K562 (cell line): ENCODE measurements around the gene NECTIN2. TPM values are rescaled to one million over a fixed set of nuclear protein-coding genes. Genes with fewer than 3 reads are reported as not detected.

Experiments
- ATAC-seq: fragments of 200-7000 bp; cut with Tn5 transposase; 3 replicates; pipeline ENCODE4 v1.9.1; 2020; ENCODE audit warnings: moderate library complexity
- BruUV-seq: library from RNA; stranded (reverse); fragments of 400-500 nt; replicated peaks from 2 replicates; lab custom pipeline; 2021; lab: Mats Ljungman, UMichigan
- CTCF ChIA-PET: fragments of 300-600 bp; formaldehyde crosslinking; extraction: SDS; loops from one replicate; lab custom pipeline; 2021; ENCODE audit warnings: low intra/inter-chr PET ratio; lab: Yijun Ruan, JAX
- POLR2A ChIA-PET: fragments of 300-600, 350-650 bp; sonication (Branson Sonifier 250); formaldehyde crosslinking; extraction: SDS; loops from one replicate; lab custom pipeline; 2021; ENCODE audit warnings: antibody characterized with exemption, inconsistent platforms; lab: Yijun Ruan, JAX
- DNase-seq, 4 experiments: peaks; one replicate each; pipeline versions ENCODE4 v3.0.0 to v3.0.0-alpha.2; 2011 to 2018; ENCODE audit warnings: low spot score in 3 of 4, mixed read lengths in 3 of 4; ENCODE audit errors: extremely low read depth in 1 of 4
- FAIRE-seq: peaks from 2 replicates; lab custom pipeline; 2011; peaks lifted over from hg19 to GRCh38; lab: Jason Lieb, UNC
- H2AFZ ChIP-seq: 2 replicates; pipeline ENCODE4 v1.6.0; 2011; ENCODE audit warnings: low read depth, low read length, control low read depth, inconsistent platforms
- H3K27ac ChIP-seq: fragments of 200-600 bp; 3 replicates; pipeline ENCODE4 v1.8.0; 2011; ENCODE audit warnings: low read depth, mild to moderate bottlenecking, control low read depth, inconsistent platforms, low read length, moderate library complexity, mixed read lengths; ENCODE audit errors: extremely low read depth
- H3K27me3 ChIP-seq, 2 experiments: fragments of 300-600 bp in 1 of 2; 2 replicates in 1 of 2; 3 replicates in 1 of 2; pipeline versions ENCODE4 v1.6.0 to v1.8.0; 2011; ENCODE audit warnings: inconsistent platforms in 2 of 2, low read length in 2 of 2, mild to moderate bottlenecking in 1 of 2, mixed read lengths in 1 of 2, moderate library complexity in 1 of 2; ENCODE audit not compliant: control insufficient read depth in 2 of 2, insufficient read depth in 2 of 2
- H3K36me3 ChIP-seq: fragments of 300-600 bp; 3 replicates; pipeline ENCODE4 v1.8.0; 2011; ENCODE audit warnings: mild to moderate bottlenecking, low read length, inconsistent platforms; ENCODE audit not compliant: control insufficient read depth, insufficient read depth
- H3K4me1 ChIP-seq, 2 experiments: fragments of 200-600 bp in 1 of 2; replicated peaks in 1 of 2; 2 replicates in 1 of 2; 3 replicates in 1 of 2; pipeline versions ENCODE4 v1.5.1 to v1.8.0; 2011; ENCODE audit warnings: inconsistent platforms in 2 of 2, low read length in 2 of 2, mild to moderate bottlenecking in 1 of 2, mixed read lengths in 1 of 2, moderate library complexity in 1 of 2; ENCODE audit not compliant: control insufficient read depth in 2 of 2, insufficient read depth in 2 of 2
- H3K4me2 ChIP-seq: 2 replicates; pipeline ENCODE4 v1.6.1; 2011; ENCODE audit warnings: low read length, control low read depth, inconsistent platforms, mixed read lengths; ENCODE audit not compliant: insufficient read depth
- H3K4me3 ChIP-seq: fragments of 200-600 bp; sonication (generic), shearing (Covaris generic); 2 replicates; pipeline ENCODE4 v1.5.1; 2016; ENCODE audit warnings: control low read depth, inconsistent platforms
- H3K79me2 ChIP-seq: fragments of 200-600 bp; 3 replicates; pipeline ENCODE4 v1.8.0; 2011; ENCODE audit warnings: low read length, inconsistent platforms; ENCODE audit not compliant: control insufficient read depth, insufficient read depth
- H3K9ac ChIP-seq, 2 experiments: 2 replicates each; pipeline versions ENCODE4 v1.6.0 to v1.6.1; 2011; ENCODE audit warnings: low read depth in 2 of 2, low read length in 2 of 2, control low read depth in 1 of 2, inconsistent platforms in 1 of 2, mild to moderate bottlenecking in 1 of 2, mixed read lengths in 1 of 2; ENCODE audit not compliant: insufficient read depth in 1 of 2
- H3K9me1 ChIP-seq: one replicate; pipeline ENCODE4 v1.6.0; 2011; ENCODE audit warnings: inconsistent platforms, mild to moderate bottlenecking, low read length, moderate library complexity; ENCODE audit not compliant: control insufficient read depth, insufficient read depth
- H3K9me3 ChIP-seq: replicated peaks from 2 replicates; pipeline ENCODE4 v1.5.1; 2011; ENCODE audit warnings: low read depth, low read length, inconsistent platforms; ENCODE audit not compliant: control insufficient read depth, insufficient read depth
- H4K20me1 ChIP-seq: replicated peaks from 2 replicates; pipeline ENCODE4 v1.6.1; 2011; ENCODE audit warnings: low read length, inconsistent platforms, mixed read lengths; ENCODE audit not compliant: control insufficient read depth, insufficient read depth
- ARNT ChIP-seq, 2 experiments: fragments of 450-650 bp; IDR thresholded peaks; 2 replicates each; pipeline ENCODE4 v1.6.1; 2016; ENCODE audit warnings: mild to moderate bottlenecking in 1 of 2
- BRF1 ChIP-seq: IDR thresholded peaks from 3 replicates; pipeline ENCODE4 v1.6.1; 2011; ENCODE audit warnings: borderline replicate concordance, mild to moderate bottlenecking; ENCODE audit not compliant: insufficient read length; ENCODE audit errors: extremely low read depth
- CBFA2T2 ChIP-seq: fragments of 450-650 bp; conservative IDR thresholded peaks from 2 replicates; pipeline ENCODE4 v1.6.1; 2017; ENCODE audit warnings: mild to moderate bottlenecking
- CBX3 ChIP-seq, 2 experiments: IDR thresholded peaks; 1 replicate in 1 of 2; 2 replicates in 1 of 2; pipeline ENCODE4 v1.6.1; 2012; ENCODE audit warnings: inconsistent platforms in 2 of 2, low read length in 2 of 2, borderline replicate concordance in 1 of 2, control low read depth in 1 of 2
- FIP1L1 ChIP-seq: fragments of 200-400 bp; formaldehyde crosslinking; IDR thresholded peaks from 2 replicates; pipeline ENCODE4 v1.6.1; 2018; ENCODE audit warnings: mild to moderate bottlenecking, low read depth, low read length; ENCODE audit not compliant: poor library complexity, severe bottlenecking
- FOS ChIP-seq: IDR thresholded peaks from 3 replicates; pipeline ENCODE4 v1.6.1; 2011; ENCODE audit not compliant: insufficient read length; ENCODE audit errors: extremely low read depth
- FOXK2 ChIP-seq, 2 experiments: fragments of 450-650 bp; IDR thresholded peaks in 1 of 2; conservative IDR thresholded peaks in 1 of 2; 2 replicates each; pipeline ENCODE4 v1.6.1; 2016; ENCODE audit warnings: low read depth in 2 of 2, mild to moderate bottlenecking in 1 of 2
- GTF3C2 ChIP-seq: IDR thresholded peaks from 3 replicates; pipeline ENCODE4 v1.6.1; 2011; ENCODE audit warnings: borderline replicate concordance, mild to moderate bottlenecking, moderate library complexity; ENCODE audit not compliant: insufficient read length; ENCODE audit errors: extremely low read depth
- JUND ChIP-seq, 2 experiments: IDR thresholded peaks; 2 replicates in 1 of 2; 3 replicates in 1 of 2; pipeline ENCODE4 v1.6.1; 2011; ENCODE audit warnings: borderline replicate concordance in 2 of 2, low read depth in 2 of 2, low read length in 2 of 2, improper control_type of control experiment in 1 of 2, missing biosample characterization in 1 of 2, missing genetic modification characterization in 1 of 2, missing genetic modification reagents in 1 of 2
- MTF1 ChIP-seq: fragments of 250-450 bp; sonication (Bioruptor Pico); IDR thresholded peaks from 2 replicates; pipeline ENCODE4 v1.9.0; 2021; ENCODE audit warnings: moderate library complexity, mild to moderate bottlenecking, inconsistent platforms, borderline replicate concordance
- POLR2AphosphoS5 ChIP-seq: IDR thresholded peaks from 2 replicates; pipeline ENCODE4 v1.6.1; 2011; ENCODE audit warnings: mild to moderate bottlenecking, low read depth, low read length, moderate library complexity; ENCODE audit not compliant: control insufficient read depth, insufficient read depth
- SETDB1 ChIP-seq: IDR thresholded peaks from one replicate; pipeline ENCODE4 v1.6.1; 2012; ENCODE audit warnings: low read length, control low read depth, inconsistent platforms
- SMARCA5 ChIP-seq: fragments of 450-650 bp; IDR thresholded peaks from 2 replicates; pipeline ENCODE4 v1.6.1; 2016
- U2AF2 ChIP-seq: fragments of 200-400 bp; formaldehyde crosslinking; optimal IDR thresholded peaks from 2 replicates; pipeline ENCODE3; 2017; ENCODE audit warnings: low read depth, mild to moderate bottlenecking, low read length
- XRCC5 ChIP-seq: fragments of 200-400 bp; formaldehyde crosslinking; IDR thresholded peaks from 2 replicates; pipeline ENCODE4 v1.6.1; 2017; ENCODE audit warnings: low read depth, mild to moderate bottlenecking, low read length
- ZBTB2 ChIP-seq: fragments of 450-650 bp; IDR thresholded peaks from 2 replicates; pipeline ENCODE4 v1.6.1; 2016; ENCODE audit warnings: antibody characterized with exemption
- ZNF143 ChIP-seq: sonication (generic); formaldehyde crosslinking; IDR thresholded peaks from 2 replicates; pipeline ENCODE4 v1.9.0; 2022; ENCODE audit warnings: mild to moderate bottlenecking, missing genetic modification reagents
- ZNF586 ChIP-seq: fragments of 450-650 bp; formaldehyde crosslinking; conservative IDR thresholded peaks from 2 replicates; pipeline ENCODE4 v1.4.0; 2020; ENCODE audit warnings: mild to moderate bottlenecking, moderate library complexity
- WGBS: fragments of 100-300 bp; shearing (Covaris generic); methylation state at CpG from one replicate; pipeline ENCODE4 v1.1.6; 2016; ENCODE audit warnings: low coverage, mixed read lengths; ENCODE audit not compliant: insufficient coverage; ENCODE audit errors: missing lambda C conversion rate; 5-methylcytosine and 5-hydroxymethylcytosine counted together
- in situ Hi-C: fragments of 300-500 bp; cut with MboI; formaldehyde crosslinking; loops from 4 replicates; pipeline ENCODE4 v1.15.0; 2018; ENCODE audit warnings: inconsistent platforms, mixed read lengths
- intact Hi-C: fragments of 100-400 bp; cut with micrococcal nuclease; formaldehyde crosslinking; loops from 2 replicates; pipeline ENCODE4 v1.14.2; 2022
- polyA plus RNA-seq, 8 experiments: library from polyadenylated mRNA; depleted of rRNA in 4 of 8; stranded (reverse) in 5 of 8; unstranded in 3 of 8; fragments of >200 nt; fragmentation: Nextera tagmentation in 2 of 8; fragmentation: Illumina TruSeq in 1 of 8; extraction: Ambion mirVana in 2 of 8; extraction: Trizol in 1 of 8; gene quantifications; 2 replicates each; pipeline versions ENCODE4 v1.2.1 to v1.2.3, GENCODE V29; 2011 to 2014; ENCODE audit warnings: inconsistent platforms in 1 of 8, missing spikeins in 1 of 8
- total RNA-seq, 7 experiments: library from RNA; depleted of rRNA in 6 of 7; stranded (reverse); fragments of >200 nt in 6 of 7; fragmentation: Illumina TruSeq in 2 of 7; extraction: Trizol in 2 of 7; gene quantifications; 2 replicates each; pipeline versions ENCODE4 v1.2.1 to v1.2.3, GENCODE V29; 2011 to 2021; ENCODE audit warnings: low replicate concordance in 1 of 7

NECTIN2 gene
- total and polyA plus RNA-seq, 9 of the 15 experiments (the other 6 are each of a cell fraction or from before 2014, with no cell fraction given), result 3.9 to 94.9 (median 34.9) TPM

DNA sequence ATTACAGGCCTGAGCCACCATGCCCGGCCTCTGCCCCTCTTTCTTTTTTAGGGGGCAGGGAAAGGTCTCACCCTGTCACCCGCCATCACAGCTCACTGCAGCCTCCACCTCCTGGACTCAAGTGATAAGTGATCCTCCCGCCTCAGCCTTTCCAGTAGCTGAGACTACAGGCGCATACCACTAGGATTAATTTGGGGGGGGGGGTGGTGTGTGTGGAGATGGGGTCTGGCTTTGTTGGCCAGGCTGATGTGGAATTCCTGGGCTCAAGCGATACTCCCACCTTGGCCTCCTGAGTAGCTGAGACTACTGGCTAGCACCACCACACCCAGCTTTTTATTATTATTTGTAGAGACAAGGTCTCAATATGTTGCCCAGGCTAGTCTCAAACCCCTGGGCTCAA lies 63.7 kb downstream of the NECTIN2 start:
- no peaks in the 10 kb centered on the region for H3K27me3 ChIP-seq
- no peaks in the 10 kb centered on the region for H3K9me1 ChIP-seq
- peaks cover 49 to 93% of the 10 kb centered on the region in 2 experiments for H3K4me1 ChIP-seq
- no peak overlapping the region for H3K4me3 ChIP-seq
- peak overlapping the region; percentile 7; the same call in 1 of the 2 replicates for H2AFZ ChIP-seq
- WGBS, result 16% methylated on average over 3 of the region's 5 CpGs
- peak overlapping the region; percentile 51; the same call in 1 of the 3 replicates for H3K27ac ChIP-seq
- no peaks in the 10 kb centered on the region for H3K79me2 ChIP-seq
- no peaks in the 10 kb centered on the region for H4K20me1 ChIP-seq
- ChIA-PET POLR2A (interaction anchor here (0.7 to 1.3 kb wide), 5 partner anchors 17 to 386 kb away, joined by 3 to 4 read pairs (median 3); no protein-coding TSS in a partner anchor), CTCF (no interaction called here)
- DNase-seq (peak in 1 of 4 experiments; percentile 68), FAIRE-seq (peak; percentile 48), ATAC-seq (no peak)
- intact Hi-C loops (no loop called here), in situ Hi-C loops (loop anchor here (5.0 kb wide), 1 partner anchor 43 kb away; no protein-coding TSS in a partner anchor)
- peak overlapping the region; percentile 39; the same call in 1 of the 2 replicates for H3K4me2 ChIP-seq
- peak overlapping the region in 1 of 2 experiments; percentile 32; a peak in 1 of 4 replicates for H3K9ac ChIP-seq
- peaks cover 20% of the 10 kb centered on the region; the same call in 1 of the 3 replicates for H3K36me3 ChIP-seq
- no TSS peak for BruUV-seq
- H3K9me3 ChIP-seq, result no peaks in the 10 kb centered on the region
- TF ChIP-seq ZNF143 (CRISPR knock-in tag) (no peak), FOXK2 (conservative IDR thresholded peaks at IDR 0.05 in 1 of 2, IDR thresholded peaks at IDR 0.05 in 1 of 2; ENCODE audit: low read depth in 2 of 2) (peak in 1 of 2 experiments; percentile 76; a peak in 2 of 4 replicates), CBFA2T2 (peak; percentile 30; the same call in 1 of the 2 replicates), MTF1 (CRISPR knock-in tag) (no peak), SMARCA5 (no peak), FIP1L1 (no peak), FOS (no peak), ZBTB2 (peak; percentile 13; the same call in 1 of the 2 replicates), CBX3 (IDR thresholded peaks at IDR 0.05; ENCODE audit: borderline replicate concordance in 1 of 2, low read length in 2 of 2) (peak in 1 of 2 experiments; percentile 17; a peak in 1 of 3 replicates), ARNT (IDR thresholded peaks at IDR 0.05) (no peak), XRCC5 (no peak), BRF1 (no peak), U2AF2 (no peak), POLR2AphosphoS5 (0 out of 2 replicates have a peak, but pooled peaks have one; percentile 20), JUND (IDR thresholded peaks at IDR 0.05; ENCODE audit: borderline replicate concordance, low read depth, low read length) (0 out of 2 replicates have a peak, but pooled peaks have one; percentile 12), JUND (tag; IDR thresholded peaks at IDR 0.05; ENCODE audit: borderline replicate concordance, low read depth, low read length) (no peak; the same call in 2 of the 3 replicates), SETDB1 (no peak), GTF3C2 (no peak), ZNF586 (no peak)
